Daoy (cell line): ENCODE measurements around the gene SRSF5. TPM values are rescaled to one million over a fixed set of nuclear protein-coding genes. Genes with fewer than 3 reads are reported as not detected.
A peak's percentile ranks its signal among the peaks of the same experiment; 100 is the strongest.
"Not testable (repeated sequence)": the region's sequence is repeated elsewhere in the genome, so short reads cannot be mapped to it uniquely, and the experiment has no call there.

ENCODE experiments used
- DNase-seq: peaks from one replicate; pipeline ENCODE4 v3.0.0-alpha.2; 2015; ENCODE audit warnings: low read depth
- total RNA-seq: library from RNA; depleted of rRNA; stranded (reverse); fragments of >200 nt; shearing (Covaris generic); gene quantifications from 2 replicates; pipeline ENCODE4 v1.2.3, GENCODE V29; 2014; rRNA removed

SRSF5 gene
- total RNA-seq, 1 experiment from 2014 or later: 176 TPM

- no peak for DNase-seq
Observed at GRCh38 chr14:69808919-69809808, 42.2 kb downstream of the SRSF5 start.

GRCh38 chr14:69811227-69811867 lies 44.4 kb downstream of the SRSF5 start:
- DNase-seq: no peak

GRCh38 chr14:69811868-69812252 lies 44.9 kb downstream of the SRSF5 start:
- DNase-seq: no peak

DNA sequence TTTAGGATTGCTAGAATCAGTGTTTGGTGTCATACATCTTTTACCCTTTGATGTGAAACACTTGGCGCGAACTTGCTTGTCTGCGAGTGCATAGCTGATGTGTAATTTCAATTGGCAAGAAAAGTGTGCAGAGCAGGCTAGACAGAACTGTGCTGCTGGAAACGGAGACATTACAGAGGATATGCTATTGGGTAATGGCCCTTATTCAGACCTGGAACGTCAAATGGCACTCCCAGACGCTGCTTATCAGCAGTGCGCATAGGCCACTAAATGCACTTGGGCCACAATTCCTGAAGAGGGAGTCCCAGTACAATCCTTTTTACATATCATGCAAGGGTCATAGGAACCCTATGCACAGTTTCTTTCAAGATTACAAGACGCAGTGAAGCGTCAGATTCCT lies 45.8 kb downstream of the SRSF5 start:
- DNase-seq: peak; percentile 21

- not testable (repeated sequence) for DNase-seq
Observed at GRCh38 chr14:69813346-69813745, 46.4 kb downstream of the SRSF5 start.

GRCh38 chr14:69814397-69814796 lies 47.5 kb downstream of the SRSF5 start:
- no peak for DNase-seq

DNA sequence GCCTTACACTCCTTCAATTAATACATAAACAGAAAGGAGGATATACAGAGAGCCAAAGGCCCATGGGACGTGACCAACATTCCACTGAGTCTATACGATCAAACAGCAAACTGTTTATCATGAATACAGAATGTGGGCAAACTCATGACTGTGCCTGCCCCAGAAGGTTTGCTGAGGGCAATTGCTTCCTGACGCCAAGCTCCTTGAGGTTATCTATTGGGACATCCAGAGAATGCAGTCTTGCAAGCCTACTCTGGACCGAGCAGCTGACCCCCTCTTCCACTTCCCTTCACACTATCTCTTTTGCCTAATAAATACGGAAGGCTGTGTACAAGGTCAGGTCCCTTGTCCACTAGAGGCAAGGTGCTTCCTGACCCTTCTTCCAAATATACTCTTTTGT lies 48.6 kb downstream of the SRSF5 start:
- no peak for DNase-seq

DNA sequence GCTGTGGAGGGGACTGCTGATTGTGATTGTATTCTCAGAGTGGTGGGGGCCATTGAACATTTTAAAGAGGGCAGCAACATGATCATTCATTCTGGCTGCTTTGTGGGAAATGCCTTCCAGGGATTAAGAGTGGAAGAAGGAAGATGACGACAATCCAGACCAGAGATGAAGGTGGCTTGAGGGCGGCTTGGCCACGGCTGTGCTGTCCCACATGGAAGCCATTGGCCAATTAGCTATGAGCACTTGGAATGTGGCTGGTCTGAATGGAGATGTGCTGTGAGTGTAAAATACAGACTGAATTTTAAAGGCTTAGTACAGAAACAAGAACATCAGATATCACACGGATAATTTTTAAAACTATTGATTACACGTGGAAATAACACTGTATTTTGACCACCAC lies 49.3 kb downstream of the SRSF5 start:
- DNase-seq: no peak

GRCh38 chr14:69818758-69819191 lies 51.8 kb downstream of the SRSF5 start:
- peak; percentile 72 for DNase-seq

DNA sequence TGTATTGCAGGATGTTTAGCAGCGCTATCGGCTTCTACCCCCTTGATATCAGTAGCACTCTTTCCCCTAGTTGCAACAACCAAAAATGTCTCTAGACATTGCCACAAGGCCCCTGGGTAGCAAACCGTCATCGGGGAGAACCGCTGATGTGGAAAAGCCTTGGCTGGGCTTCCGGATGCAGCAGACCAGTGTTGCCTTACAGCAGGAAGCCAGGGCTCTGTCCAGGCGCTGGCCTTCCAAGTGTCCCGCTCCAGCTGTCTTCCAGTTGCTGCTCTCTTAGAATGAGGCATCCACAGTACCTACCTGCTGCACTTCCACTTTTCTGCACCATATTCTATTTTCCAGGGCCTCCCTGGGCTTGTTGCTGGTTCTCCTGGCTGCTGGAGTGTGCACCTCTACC lies 52.7 kb downstream of the SRSF5 start:
- DNase-seq: no peak

DNA sequence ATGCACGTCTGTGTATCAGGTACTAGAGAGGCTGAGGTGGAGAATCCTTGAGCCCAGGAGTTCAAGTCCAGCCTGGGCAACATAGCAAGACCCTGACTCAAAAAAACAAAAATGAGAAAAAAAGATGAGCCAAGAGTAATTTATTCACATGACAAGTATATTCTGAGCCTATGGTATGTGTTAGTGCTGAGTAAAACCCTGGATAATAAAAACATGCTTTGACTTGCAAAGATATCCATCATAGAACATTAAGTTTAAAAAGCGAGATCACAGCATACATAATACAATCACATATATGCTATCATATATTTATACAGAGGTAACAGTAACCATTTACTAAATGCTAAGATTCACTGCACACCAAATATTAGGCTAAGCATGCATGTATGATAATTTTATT lies 54.0 kb downstream of the SRSF5 start:
- DNase-seq: no peak

Other genes with a start within 250 kb of the SRSF5 start
- gene CCDC177, start 192.3 kb upstream of the SRSF5 start, total RNA-seq: not detected in 2 replicates
- gene SUSD6, start 155.5 kb upstream of the SRSF5 start, total RNA-seq: 4.6 and 4.8 TPM in 2 replicates
- gene SLC10A1, start 30.1 kb downstream of the SRSF5 start, total RNA-seq: not detected in 2 replicates
- gene SMOC1, start 112.3 kb downstream of the SRSF5 start, total RNA-seq: 3.7 and 5.9 TPM in 2 replicates